ENCODE results near the gene A4GALT. TPM values are rescaled to one million over a fixed set of nuclear protein-coding genes. Genes with fewer than 3 reads are reported as not detected.

Gene A4GALT
- total and polyA plus RNA-seq, 2 of the 13 experiments (the other 11 are each of a cell fraction or from before 2014, with no cell fraction given), result 0.09 to 1.1 TPM

DNA sequence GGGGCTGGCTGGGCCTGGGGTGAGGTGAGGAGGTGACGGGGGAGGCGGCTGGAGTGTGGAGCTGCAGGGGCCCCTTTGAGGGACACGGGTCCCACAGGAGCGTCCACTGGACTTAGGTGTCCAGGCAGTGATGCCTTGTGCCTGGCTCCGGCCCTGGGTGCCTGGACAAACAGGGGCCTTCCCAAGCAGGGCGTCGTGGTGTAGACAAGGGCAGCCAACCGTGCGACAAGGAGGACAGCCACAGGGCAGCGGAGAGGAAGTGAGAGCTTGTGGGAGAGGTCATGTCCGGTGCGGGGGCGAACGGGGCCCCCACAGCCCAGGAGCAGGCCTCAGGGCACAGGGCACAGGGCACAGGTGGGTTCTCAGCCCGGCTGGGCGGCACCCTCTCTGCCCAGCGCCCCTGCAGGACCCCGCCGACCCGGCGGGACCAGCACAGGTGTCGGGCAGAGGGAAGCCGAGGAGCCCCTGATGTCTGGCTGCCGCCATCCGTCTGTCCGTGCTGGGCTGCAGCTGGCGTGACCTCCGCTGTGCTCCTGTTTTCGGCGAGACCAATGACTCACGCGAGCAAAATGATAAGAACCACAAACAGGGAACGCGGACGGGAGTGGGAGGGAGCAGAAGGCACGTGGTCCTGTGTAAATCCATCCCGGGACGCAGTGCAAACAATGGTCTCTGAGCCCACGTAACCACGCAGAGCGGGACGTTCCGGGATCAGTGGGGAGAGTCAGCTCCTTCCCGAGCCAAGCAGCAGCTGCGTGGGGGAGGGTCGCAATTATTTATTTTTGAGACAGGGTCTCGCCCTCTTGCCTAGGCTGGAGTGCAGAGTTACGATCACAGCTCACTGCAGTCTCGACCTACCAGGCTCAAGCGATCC, 49.1 kb upstream of the A4GALT start (continued):
- TF ChIP-seq ZMYM2 (CRISPR knock-in tag; IDR thresholded peaks at IDR 0.05) (peak; percentile 57; the same call in 1 of the 2 replicates), ZKSCAN5 (CRISPR knock-in tag; IDR thresholded peaks at IDR 0.05) (no peak), ZNF160 (CRISPR knock-in tag; IDR thresholded peaks at IDR 0.05) (no peak), ZNF205 (CRISPR knock-in tag; IDR thresholded peaks at IDR 0.05) (no peak), PRDM4 (CRISPR knock-in tag; IDR thresholded peaks at IDR 0.05; ENCODE audit: borderline replicate concordance) (no peak), ATRX (CRISPR knock-in tag; IDR thresholded peaks at IDR 0.05; ENCODE audit: borderline replicate concordance) (no peak), ATAD3A (CRISPR knock-in tag; IDR thresholded peaks at IDR 0.05) (no peak), ZNF232 (CRISPR knock-in tag; IDR thresholded peaks at IDR 0.05; ENCODE audit: borderline replicate concordance) (0 out of 2 replicates have a peak, but pooled peaks have one; percentile 21), SIN3A (IDR thresholded peaks at IDR 0.05; ENCODE audit: borderline replicate concordance, low read depth, low read length) (no peak), SP4 (CRISPR knock-in tag; IDR thresholded peaks at IDR 0.05) (peak; percentile 39; the same call in 1 of the 2 replicates), ZKSCAN1 (IDR thresholded peaks at IDR 0.05; ENCODE audit: low read length) (no peak), GATAD2A (CRISPR knock-in tag; IDR thresholded peaks at IDR 0.05) (peak; percentile 78), TMF1 (CRISPR knock-in tag; IDR thresholded peaks at IDR 0.05; ENCODE audit: low read depth) (no peak), ZFX (CRISPR knock-in tag; IDR thresholded peaks at IDR 0.05; ENCODE audit: low read depth) (peak; percentile 73), PHF8 (CRISPR knock-in tag; IDR thresholded peaks at IDR 0.05) (no peak), CBX1 (IDR thresholded peaks at IDR 0.05; ENCODE audit: low read depth) (no peak), RARA (CRISPR knock-in tag; IDR thresholded peaks at IDR 0.05) (peak; percentile 66; the same call in 1 of the 2 replicates)
- TF ChIP-seq, protein P1, sequence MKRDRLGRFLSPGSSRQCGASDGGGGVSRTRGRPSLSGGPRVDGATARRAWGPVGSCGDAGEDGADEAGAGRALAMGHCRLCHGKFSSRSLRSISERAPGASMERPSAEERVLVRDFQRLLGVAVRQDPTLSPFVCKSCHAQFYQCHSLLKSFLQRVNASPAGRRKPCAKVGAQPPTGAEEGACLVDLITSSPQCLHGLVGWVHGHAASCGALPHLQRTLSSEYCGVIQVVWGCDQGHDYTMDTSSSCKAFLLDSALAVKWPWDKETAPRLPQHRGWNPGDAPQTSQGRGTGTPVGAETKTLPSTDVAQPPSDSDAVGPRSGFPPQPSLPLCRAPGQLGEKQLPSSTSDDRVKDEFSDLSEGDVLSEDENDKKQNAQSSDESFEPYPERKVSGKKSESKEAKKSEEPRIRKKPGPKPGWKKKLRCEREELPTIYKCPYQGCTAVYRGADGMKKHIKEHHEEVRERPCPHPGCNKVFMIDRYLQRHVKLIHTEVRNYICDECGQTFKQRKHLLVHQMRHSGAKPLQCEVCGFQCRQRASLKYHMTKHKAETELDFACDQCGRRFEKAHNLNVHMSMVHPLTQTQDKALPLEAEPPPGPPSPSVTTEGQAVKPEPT (CRISPR knock-in tag; IDR thresholded peaks at IDR 0.05; ENCODE audit: low read depth), result no peak
- TF ChIP-seq, protein P2, sequence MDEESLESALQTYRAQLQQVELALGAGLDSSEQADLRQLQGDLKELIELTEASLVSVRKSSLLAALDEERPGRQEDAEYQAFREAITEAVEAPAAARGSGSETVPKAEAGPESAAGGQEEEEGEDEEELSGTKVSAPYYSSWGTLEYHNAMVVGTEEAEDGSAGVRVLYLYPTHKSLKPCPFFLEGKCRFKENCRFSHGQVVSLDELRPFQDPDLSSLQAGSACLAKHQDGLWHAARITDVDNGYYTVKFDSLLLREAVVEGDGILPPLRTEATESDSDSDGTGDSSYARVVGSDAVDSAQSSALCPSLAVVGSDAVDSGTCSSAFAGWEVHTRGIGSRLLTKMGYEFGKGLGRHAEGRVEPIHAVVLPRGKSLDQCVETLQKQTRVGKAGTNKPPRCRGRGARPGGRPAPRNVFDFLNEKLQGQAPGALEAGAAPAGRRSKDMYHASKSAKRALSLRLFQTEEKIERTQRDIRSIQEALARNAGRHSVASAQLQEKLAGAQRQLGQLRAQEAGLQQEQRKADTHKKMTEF (CRISPR knock-in tag; IDR thresholded peaks at IDR 0.05), result no peak; the same call in 1 of the 2 replicates
- TF ChIP-seq, protein P3, sequence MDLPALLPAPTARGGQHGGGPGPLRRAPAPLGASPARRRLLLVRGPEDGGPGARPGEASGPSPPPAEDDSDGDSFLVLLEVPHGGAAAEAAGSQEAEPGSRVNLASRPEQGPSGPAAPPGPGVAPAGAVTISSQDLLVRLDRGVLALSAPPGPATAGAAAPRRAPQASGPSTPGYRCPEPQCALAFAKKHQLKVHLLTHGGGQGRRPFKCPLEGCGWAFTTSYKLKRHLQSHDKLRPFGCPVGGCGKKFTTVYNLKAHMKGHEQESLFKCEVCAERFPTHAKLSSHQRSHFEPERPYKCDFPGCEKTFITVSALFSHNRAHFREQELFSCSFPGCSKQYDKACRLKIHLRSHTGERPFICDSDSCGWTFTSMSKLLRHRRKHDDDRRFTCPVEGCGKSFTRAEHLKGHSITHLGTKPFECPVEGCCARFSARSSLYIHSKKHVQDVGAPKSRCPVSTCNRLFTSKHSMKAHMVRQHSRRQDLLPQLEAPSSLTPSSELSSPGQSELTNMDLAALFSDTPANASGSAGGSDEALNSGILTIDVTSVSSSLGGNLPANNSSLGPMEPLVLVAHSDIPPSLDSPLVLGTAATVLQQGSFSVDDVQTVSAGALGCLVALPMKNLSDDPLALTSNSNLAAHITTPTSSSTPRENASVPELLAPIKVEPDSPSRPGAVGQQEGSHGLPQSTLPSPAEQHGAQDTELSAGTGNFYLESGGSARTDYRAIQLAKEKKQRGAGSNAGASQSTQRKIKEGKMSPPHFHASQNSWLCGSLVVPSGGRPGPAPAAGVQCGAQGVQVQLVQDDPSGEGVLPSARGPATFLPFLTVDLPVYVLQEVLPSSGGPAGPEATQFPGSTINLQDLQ (CRISPR knock-in tag; IDR thresholded peaks at IDR 0.05), result peak; percentile 20; the same call in 1 of the 2 replicates
- TF ChIP-seq, protein P4, sequence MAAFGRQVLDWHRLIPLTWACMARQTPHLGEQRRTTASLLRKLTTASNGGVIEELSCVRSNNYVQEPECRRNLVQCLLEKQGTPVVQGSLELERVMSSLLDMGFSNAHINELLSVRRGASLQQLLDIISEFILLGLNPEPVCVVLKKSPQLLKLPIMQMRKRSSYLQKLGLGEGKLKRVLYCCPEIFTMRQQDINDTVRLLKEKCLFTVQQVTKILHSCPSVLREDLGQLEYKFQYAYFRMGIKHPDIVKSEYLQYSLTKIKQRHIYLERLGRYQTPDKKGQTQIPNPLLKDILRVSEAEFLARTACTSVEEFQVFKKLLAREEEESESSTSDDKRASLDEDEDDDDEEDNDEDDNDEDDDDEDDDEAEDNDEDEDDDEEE (CRISPR knock-in tag; IDR thresholded peaks at IDR 0.05), result no peak

All from HepG2 (cell line).